NCI-H146 (cell line): ENCODE data around the gene MLLT3.

Source experiments
- DNase-seq: peaks from one replicate; lab custom pipeline; 2025; lab: John Stamatoyannopoulos, UW

Gene MLLT3

GRCh38 chr9:20409321-20410092 is 212.8 kb downstream of the MLLT3 start:
- DNase-seq = no peak

- peak; percentile 45 for DNase-seq
Observed at GRCh38 chr9:20408513-20408912, 213.8 kb downstream of the MLLT3 start.

- no peak for DNase-seq
Observed at GRCh38 chr9:20407013-20407412, 215.3 kb downstream of the MLLT3 start.

GRCh38 chr9:20406344-20406743 is 216.0 kb downstream of the MLLT3 start:
- no peak for DNase-seq

- no peak for DNase-seq
Observed at GRCh38 chr9:20405616-20406015, 216.7 kb downstream of the MLLT3 start.

GRCh38 chr9:20405078-20405477 is 217.2 kb downstream of the MLLT3 start:
- DNase-seq = no peak

- DNase-seq = no peak
Observed at GRCh38 chr9:20404192-20404813, 218.0 kb downstream of the MLLT3 start.

- no peak for DNase-seq
Observed at GRCh38 chr9:20403346-20403745, 219.0 kb downstream of the MLLT3 start.

- DNase-seq = no peak
Observed at GRCh38 chr9:20402273-20402875, 219.9 kb downstream of the MLLT3 start.

GRCh38 chr9:20398536-20399338 is 223.6 kb downstream of the MLLT3 start:
- DNase-seq = no peak

GRCh38 chr9:20397348-20397747 is 225.0 kb downstream of the MLLT3 start:
- DNase-seq = no peak

GRCh38 chr9:20396509-20396908 is 225.8 kb downstream of the MLLT3 start:
- DNase-seq = no peak

- no peak for DNase-seq
Observed at GRCh38 chr9:20395651-20396050, 226.6 kb downstream of the MLLT3 start.

- no peak for DNase-seq
Observed at GRCh38 chr9:20394969-20395368, 227.3 kb downstream of the MLLT3 start.

- DNase-seq = peak; percentile 63
Observed at GRCh38 chr9:20391208-20391607, 231.1 kb downstream of the MLLT3 start.

- DNase-seq = no peak
Observed at GRCh38 chr9:20390400-20390799, 231.9 kb downstream of the MLLT3 start.

GRCh38 chr9:20387062-20387461 is 235.2 kb downstream of the MLLT3 start:
- no peak for DNase-seq

- no peak for DNase-seq
Observed at GRCh38 chr9:20384642-20385041, 237.7 kb downstream of the MLLT3 start.

GRCh38 chr9:20382460-20383071 is 239.7 kb downstream of the MLLT3 start:
- DNase-seq = peak; percentile 35

GRCh38 chr9:20380546-20380945 is 241.8 kb downstream of the MLLT3 start:
- DNase-seq = no peak

- no peak for DNase-seq
Observed at GRCh38 chr9:20379804-20380225, 242.5 kb downstream of the MLLT3 start.

- DNase-seq = no peak
Observed at GRCh38 chr9:20378851-20379250, 243.4 kb downstream of the MLLT3 start.
